Measurements from ENCODE around the gene HBEGF.

The HBEGF gene

GRCh38 chr5:140338908-140339307, 7.5 kb downstream of the HBEGF start:
- Histone ChIP-seq H3K9ac (no peak overlapping the region), H3K27ac (0 out of 2 replicates have a peak overlapping the region, but pooled peaks have one; percentile 99), H4K20me1 (peaks cover 54% of the 10 kb centered on the region), H3K27me3 (no peaks in the 10 kb centered on the region), H3K4me3 (no peak overlapping the region), H3K4me2 (peak overlapping the region; percentile 98; the same call in 1 of the 2 replicates), H3K36me3 (peaks cover 84% of the 10 kb centered on the region), H3K9me3 (no peaks in the 10 kb centered on the region), H3K4me1 (peaks cover 73% of the 10 kb centered on the region)
- no peak for TF ChIP-seq Cebpa-rat (IDR thresholded peaks at IDR 0.05)

DNA sequence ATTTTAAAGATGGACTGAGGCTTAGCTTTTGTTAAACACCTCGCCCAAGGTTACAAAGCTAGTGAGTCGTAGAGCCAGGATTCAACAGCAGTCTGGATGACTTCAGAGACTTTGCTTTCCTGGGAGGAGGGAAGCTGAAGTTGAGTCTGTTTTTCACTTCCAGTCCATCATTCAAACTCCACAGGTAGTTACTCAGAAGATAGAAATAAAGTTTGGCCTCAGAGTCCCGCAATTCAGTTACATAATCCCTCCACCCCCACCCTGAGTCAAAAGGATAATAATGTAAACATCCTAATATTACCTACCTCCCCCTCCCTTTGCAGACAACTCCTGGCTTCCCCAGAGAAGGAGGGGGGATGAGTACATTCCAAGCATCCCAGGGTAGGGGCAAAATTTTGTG, 8.1 kb downstream of the HBEGF start:
- Histone ChIP-seq H4K20me1 (peaks cover 57% of the 10 kb centered on the region), H3K9ac (no peak overlapping the region), H3K4me3 (no peak overlapping the region), H3K9me3 (no peaks in the 10 kb centered on the region), H3K4me1 (peaks cover 67% of the 10 kb centered on the region), H3K4me2 (peak overlapping the region; percentile 98; the same call in 1 of the 2 replicates), H3K27ac (0 out of 2 replicates have a peak overlapping the region, but pooled peaks have one; percentile 99), H3K27me3 (no peaks in the 10 kb centered on the region), H3K36me3 (peaks cover 87% of the 10 kb centered on the region)
- TF ChIP-seq Cebpa-rat (IDR thresholded peaks at IDR 0.05), result no peak

DNA sequence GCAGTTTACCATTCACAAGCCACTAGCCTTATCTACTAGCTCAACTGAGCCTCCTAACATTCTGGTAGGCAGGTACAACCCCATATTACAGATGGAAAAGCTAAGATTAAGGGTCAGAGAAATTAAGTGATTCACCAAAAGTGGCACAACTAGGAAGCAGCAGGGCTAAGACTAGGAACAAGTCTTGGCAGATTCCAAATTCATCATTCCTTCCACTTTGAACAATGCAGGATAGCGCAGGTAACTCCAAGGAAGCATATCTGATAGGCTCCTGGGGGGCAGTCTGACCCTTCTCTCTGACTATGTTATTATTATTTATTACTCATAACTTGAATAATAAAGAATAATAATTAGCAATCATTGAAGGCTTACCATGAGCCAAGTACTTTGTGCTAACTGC, 8.5 kb downstream of the HBEGF start:
- H3K36me3 ChIP-seq, result peaks cover 91% of the 10 kb centered on the region
- no peak for TF ChIP-seq Cebpa-rat (IDR thresholded peaks at IDR 0.05)
- H3K4me1 ChIP-seq, result peaks cover 62% of the 10 kb centered on the region
- H4K20me1 ChIP-seq, result peaks cover 61% of the 10 kb centered on the region
- H3K27me3 ChIP-seq, result no peaks in the 10 kb centered on the region
- H3K9ac ChIP-seq, result no peak overlapping the region
- H3K4me3 ChIP-seq, result no peak overlapping the region
- no peak overlapping the region for H3K4me2 ChIP-seq
- H3K9me3 ChIP-seq, result no peaks in the 10 kb centered on the region
- 0 out of 2 replicates have a peak overlapping the region, but pooled peaks have one; percentile 14 for H3K27ac ChIP-seq

DNA sequence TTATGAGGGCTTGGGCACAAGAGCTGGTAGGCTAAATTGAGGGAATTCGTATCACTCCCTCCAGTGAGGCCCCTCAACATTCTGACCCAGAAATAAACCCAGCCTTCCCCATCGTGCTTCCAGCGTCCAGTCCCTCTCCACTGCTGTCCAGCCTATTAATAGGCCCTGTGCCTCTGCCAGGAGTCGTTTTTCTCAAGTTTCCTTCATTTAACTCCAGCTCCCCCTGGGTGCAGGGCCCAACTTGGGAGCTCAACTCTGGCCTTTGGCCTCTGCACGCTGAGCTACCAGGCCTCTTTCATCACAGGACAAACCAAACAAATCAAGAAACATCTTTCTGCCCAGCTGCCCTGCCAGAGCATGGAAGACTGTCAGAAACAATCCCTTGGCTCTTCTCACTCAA, 10.0 kb downstream of the HBEGF start:
- H3K4me1 ChIP-seq, result peaks cover 49% of the 10 kb centered on the region
- H3K9me3 ChIP-seq, result no peaks in the 10 kb centered on the region
- no peak overlapping the region for H3K27ac ChIP-seq
- no peaks in the 10 kb centered on the region for H3K27me3 ChIP-seq
- H3K4me3 ChIP-seq, result no peak overlapping the region
- peaks cover 61% of the 10 kb centered on the region for H4K20me1 ChIP-seq
- H3K4me2 ChIP-seq, result no peak overlapping the region
- H3K9ac ChIP-seq, result no peak overlapping the region
- peaks cover 99% of the 10 kb centered on the region for H3K36me3 ChIP-seq
- no peak for TF ChIP-seq Cebpa-rat (IDR thresholded peaks at IDR 0.05)

DNA sequence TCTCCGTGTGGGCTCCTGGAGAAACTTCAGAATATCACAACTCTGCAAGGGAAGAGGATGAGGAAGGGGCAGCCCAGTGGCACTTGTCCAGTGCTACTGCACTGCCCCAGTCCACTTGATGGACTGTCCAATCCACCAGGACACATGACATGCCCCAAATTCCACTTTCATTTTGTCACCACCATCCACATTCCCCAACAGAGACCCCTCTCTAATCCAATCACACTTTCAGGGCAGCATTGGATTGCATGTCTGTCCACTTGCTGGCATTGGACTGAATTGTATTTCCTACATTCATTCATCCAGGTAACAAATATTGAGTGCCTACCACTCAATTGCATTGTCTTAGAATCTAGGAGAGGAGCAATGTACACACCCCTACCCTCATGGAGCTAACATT, 14.8 kb downstream of the HBEGF start:
- H3K27me3 ChIP-seq, result no peaks in the 10 kb centered on the region

GRCh38 chr5:140329739-140330481, 16.5 kb downstream of the HBEGF start:
- peak overlapping the region; percentile 74 for H3K4me2 ChIP-seq
- H3K9me3 ChIP-seq, result no peaks in the 10 kb centered on the region
- peak overlapping the region; percentile 57 for H3K27ac ChIP-seq
- no peak for TF ChIP-seq Cebpa-rat (IDR thresholded peaks at IDR 0.05)
- H3K4me1 ChIP-seq, result peaks cover 65% of the 10 kb centered on the region
- H3K4me3 ChIP-seq, result no peak overlapping the region
- peaks cover 14% of the 10 kb centered on the region for H4K20me1 ChIP-seq
- H3K36me3 ChIP-seq, result peaks cover 36% of the 10 kb centered on the region
- no peaks in the 10 kb centered on the region for H3K27me3 ChIP-seq
- no peak overlapping the region for H3K9ac ChIP-seq

More for the DNA sequence above, 14.8 kb downstream of the HBEGF start:
- TF ChIP-seq Cebpa-rat (IDR thresholded peaks at IDR 0.05), result no peak
- H3K4me2 ChIP-seq, result no peak overlapping the region
- peaks cover 48% of the 10 kb centered on the region for H3K4me1 ChIP-seq
- H3K9me3 ChIP-seq, result no peaks in the 10 kb centered on the region
- H3K27ac ChIP-seq, result no peak overlapping the region
- peaks cover 28% of the 10 kb centered on the region for H4K20me1 ChIP-seq
- H3K4me3 ChIP-seq, result no peak overlapping the region
- H3K9ac ChIP-seq, result no peak overlapping the region
- peaks cover 53% of the 10 kb centered on the region for H3K36me3 ChIP-seq

GRCh38 chr5:140328036-140328764, 18.2 kb downstream of the HBEGF start:
- TF ChIP-seq Cebpa-rat (IDR thresholded peaks at IDR 0.05), result peak; percentile 86
- Histone ChIP-seq H3K4me2 (peak overlapping the region; percentile 74), H3K4me1 (peaks cover 76% of the 10 kb centered on the region), H3K27me3 (no peaks in the 10 kb centered on the region), H3K4me3 (no peak overlapping the region), H3K9ac (peak overlapping the region; percentile 57; the same call in 1 of the 2 replicates), H3K27ac (peak overlapping the region; percentile 68), H3K36me3 (peaks cover 19% of the 10 kb centered on the region), H3K9me3 (no peaks in the 10 kb centered on the region), H4K20me1 (peaks cover 3% of the 10 kb centered on the region)

- Histone ChIP-seq H3K9ac (peak overlapping the region; percentile 57; the same call in 1 of the 2 replicates), H3K4me3 (no peak overlapping the region), H3K27me3 (no peaks in the 10 kb centered on the region), H3K9me3 (no peaks in the 10 kb centered on the region), H3K4me2 (peak overlapping the region; percentile 74), H4K20me1 (no peaks in the 10 kb centered on the region), H3K27ac (peak overlapping the region; percentile 68), H3K36me3 (peaks cover 13% of the 10 kb centered on the region), H3K4me1 (peaks cover 82% of the 10 kb centered on the region)
- no peak for TF ChIP-seq Cebpa-rat (IDR thresholded peaks at IDR 0.05)
Measured at GRCh38 chr5:140327589-140327988, 18.8 kb downstream of the HBEGF start.

DNA sequence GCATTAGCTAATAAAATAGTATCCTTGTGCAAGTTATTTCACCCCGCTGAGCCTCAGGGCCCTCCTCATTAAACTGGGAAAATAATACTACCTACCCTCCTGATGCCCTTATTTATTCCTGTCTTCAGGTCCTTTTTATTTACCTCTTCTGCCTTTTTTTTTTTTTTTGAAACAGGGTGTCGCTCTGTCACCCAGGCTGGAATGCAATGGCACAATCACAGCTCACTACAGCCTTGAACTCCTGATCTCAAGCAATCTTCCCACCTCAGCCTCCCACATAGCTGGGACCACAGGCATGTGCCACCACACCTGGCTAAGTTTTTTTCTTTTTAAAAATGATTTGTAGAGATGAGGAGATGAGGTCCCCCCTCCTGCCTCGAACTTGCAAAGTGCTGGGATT, 20.9 kb downstream of the HBEGF start:
- no peaks in the 10 kb centered on the region for H3K9me3 ChIP-seq
- no peak overlapping the region for H3K4me3 ChIP-seq
- H3K4me2 ChIP-seq, result peak overlapping the region; percentile 74
- no peaks in the 10 kb centered on the region for H3K27me3 ChIP-seq
- H3K9ac ChIP-seq, result no peak overlapping the region
- H3K4me1 ChIP-seq, result peaks cover 81% of the 10 kb centered on the region
- TF ChIP-seq Cebpa-rat (IDR thresholded peaks at IDR 0.05), result no peak
- no peaks in the 10 kb centered on the region for H3K36me3 ChIP-seq
- peak overlapping the region; percentile 60 for H3K27ac ChIP-seq
- H4K20me1 ChIP-seq, result no peaks in the 10 kb centered on the region

All from BLaER1 (cell line).